Glutamatergic neuron (in vitro differentiated cells): ENCODE measurements around the gene KRTAP3-2. TPM values are rescaled to one million over a fixed set of nuclear protein-coding genes. Genes with fewer than 3 reads are reported as not detected.
"Not testable (repeated sequence)": the region's sequence is repeated elsewhere in the genome, so short reads cannot be mapped to it uniquely, and the experiment has no call there.

Source experiments
- DNase-seq: peaks from one replicate; pipeline ENCODE4 v3.0.0; 2022
- H3K27ac Mint-ChIP-seq: one replicate; pipeline ENCODE4 v1.8.0; 2020; ENCODE audit warnings: mild to moderate bottlenecking, mixed read lengths, inconsistent platforms; ENCODE audit not compliant: unreplicated experiment
- H3K27me3 Mint-ChIP-seq: one replicate; pipeline ENCODE4 v1.8.0; 2020; ENCODE audit warnings: mild to moderate bottlenecking, moderate library complexity, mixed read lengths, inconsistent platforms; ENCODE audit not compliant: unreplicated experiment
- H3K36me3 Mint-ChIP-seq: one replicate; pipeline ENCODE4 v1.8.0; 2020; ENCODE audit warnings: mild to moderate bottlenecking, mixed read lengths, inconsistent platforms; ENCODE audit not compliant: unreplicated experiment
- H3K4me1 Mint-ChIP-seq: one replicate; pipeline ENCODE4 v1.8.0; 2020; ENCODE audit warnings: mild to moderate bottlenecking, low read depth, mixed read lengths, inconsistent platforms; ENCODE audit not compliant: unreplicated experiment
- H3K4me3 Mint-ChIP-seq: one replicate; pipeline ENCODE4 v1.8.0; 2020; ENCODE audit warnings: mild to moderate bottlenecking, mixed read lengths, inconsistent platforms; ENCODE audit not compliant: unreplicated experiment
- H3K9me3 Mint-ChIP-seq: one replicate; pipeline ENCODE4 v1.8.0; 2020; ENCODE audit warnings: mild to moderate bottlenecking, moderate library complexity, mixed read lengths, inconsistent platforms; ENCODE audit not compliant: unreplicated experiment
- CTCF ChIP-seq: fragments of 200-600 bp; sonication (generic); IDR thresholded peaks from one replicate; pipeline ENCODE4 v1.5.0; 2021; ENCODE audit not compliant: partially characterized antibody, unreplicated experiment
- total RNA-seq: library from RNA; stranded (reverse); fragmentation: NEBNext Ultra II Directional; extraction: Animal tissue kit (Norgen Biotek cat#: 25700); gene quantifications from one replicate; pipeline ENCODE4 v1.2.1, GENCODE V29; 2021; ENCODE audit not compliant: unreplicated experiment

Gene KRTAP3-2
- total RNA-seq, 1 donor from 2014 or later: not detected

DNA sequence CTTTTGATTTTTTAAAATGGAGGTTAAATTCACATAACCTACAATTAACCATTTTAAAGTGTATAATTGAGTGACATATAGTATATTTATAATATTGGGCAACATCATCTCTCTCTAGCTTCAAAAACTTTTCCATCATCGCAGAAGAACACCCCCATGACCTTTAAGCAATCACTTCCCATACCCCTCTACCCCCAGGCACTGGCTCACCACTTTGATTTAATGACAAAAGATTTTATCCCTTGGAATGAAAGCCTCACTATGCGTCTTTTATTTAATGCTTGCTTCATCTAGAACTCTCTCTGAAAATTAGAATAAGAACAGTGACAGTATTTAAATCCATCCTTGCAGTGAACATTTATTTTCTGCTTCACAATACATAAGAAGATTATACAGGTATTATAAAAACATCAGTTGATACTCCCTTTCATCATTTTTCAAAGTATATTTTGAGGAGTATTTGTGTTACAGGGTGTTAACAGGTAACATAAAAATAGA, 38.2 kb upstream of the KRTAP3-2 start:
- H3K4me1 Mint-ChIP-seq: peaks cover 3% of the 10 kb centered on the region
- H3K27ac Mint-ChIP-seq: no peak overlapping the region
- TF ChIP-seq CTCF: no peak
- no peaks in the 10 kb centered on the region for H3K36me3 Mint-ChIP-seq
- peaks cover 13% of the 10 kb centered on the region for H3K9me3 Mint-ChIP-seq
- no peaks in the 10 kb centered on the region for H3K27me3 Mint-ChIP-seq
- no peak overlapping the region for H3K4me3 Mint-ChIP-seq
- DNase-seq: no peak

DNA sequence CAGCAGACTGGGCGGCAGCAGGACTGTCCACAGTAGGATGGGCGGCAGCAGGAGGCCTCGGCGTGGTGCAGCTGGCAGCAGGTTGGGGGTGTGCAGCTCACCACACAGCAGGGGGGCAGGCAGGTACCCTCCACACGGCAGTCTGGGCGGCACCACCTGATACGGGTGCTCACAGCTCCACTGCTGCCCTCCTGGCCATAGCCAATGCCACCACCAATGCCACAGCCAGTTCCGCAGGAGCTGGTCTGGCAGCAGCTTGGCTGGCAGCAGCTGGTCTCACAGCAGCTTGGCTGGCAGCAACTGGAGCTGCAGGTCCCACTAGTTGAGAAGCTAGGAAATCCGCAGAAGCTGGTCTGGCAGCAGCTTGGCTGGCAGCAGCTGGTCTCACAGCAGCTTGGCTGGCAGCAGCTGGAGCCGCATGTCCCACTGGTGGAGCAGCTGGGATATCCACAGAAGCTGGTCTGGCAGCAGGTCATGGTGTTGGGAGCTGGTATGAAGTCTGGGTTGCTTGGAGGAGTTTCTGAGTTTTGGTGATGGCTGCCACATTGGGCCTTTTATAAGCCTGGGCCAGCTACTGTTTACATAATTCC, 34.7 kb upstream of the KRTAP3-2 start, which contains the start of gene KRTAP1-3:
TSS of gene KRTAP1-3 (minus strand) at position 529 of the 590 bp plus-strand sequence. CDS start at position 476, 53 bp downstream.
- H3K27ac Mint-ChIP-seq: peak within 1 kb of the TSS; percentile 15
- DNase-seq: peak; percentile 23

DNA sequence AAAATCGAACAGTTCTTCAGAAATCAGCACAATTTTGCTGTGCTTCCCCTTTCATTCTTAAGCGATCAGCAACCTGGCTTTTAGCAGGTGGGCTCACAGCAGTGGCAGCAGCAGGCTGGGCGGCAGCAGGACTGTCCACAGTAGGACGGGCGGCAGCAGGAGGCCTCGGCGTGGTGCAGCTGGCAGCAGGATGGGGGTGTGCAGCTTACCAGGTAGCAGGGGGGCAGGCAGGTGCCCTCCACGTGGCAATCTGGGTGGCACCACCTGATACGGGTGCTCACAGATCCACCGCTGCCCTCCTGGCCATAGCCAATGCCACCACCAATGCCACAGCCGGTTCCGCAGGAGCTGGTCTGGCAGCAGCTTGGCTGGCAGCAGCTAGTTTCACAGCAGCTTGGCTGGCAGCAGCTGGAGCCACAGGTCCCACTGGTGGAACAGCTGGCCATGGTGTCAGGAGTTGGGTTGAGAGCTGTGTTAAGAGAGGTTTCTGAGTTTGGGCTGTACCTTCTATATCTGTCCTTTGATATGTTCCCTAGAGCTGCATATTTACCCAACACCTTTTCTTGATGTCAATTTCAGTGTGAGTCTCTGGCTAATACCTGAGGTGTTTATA, 30.0 kb upstream of the KRTAP3-2 start, which contains the start of gene KRTAP1-4:
TSS of gene KRTAP1-4 (minus strand) at position 563 of the 613 bp plus-strand sequence. CDS start at position 446, 117 bp downstream.
- H3K36me3 Mint-ChIP-seq: no peaks in the 10 kb centered on the region
- H3K4me1 Mint-ChIP-seq: no peaks in the 10 kb centered on the region
- peaks cover 8% of the 10 kb centered on the region for H3K9me3 Mint-ChIP-seq
- no peak for TF ChIP-seq CTCF
- no peak for DNase-seq
- no peak within 1 kb of the TSS for H3K4me3 Mint-ChIP-seq
- H3K27me3 Mint-ChIP-seq: no peaks in the 10 kb centered on the region
- no peak within 1 kb of the TSS for H3K27ac Mint-ChIP-seq

More for the DNA sequence above, 34.7 kb upstream of the KRTAP3-2 start, which contains the start of gene KRTAP1-3:
- not testable (repeated sequence) for H3K9me3 Mint-ChIP-seq, H3K4me1 Mint-ChIP-seq, H3K4me3 Mint-ChIP-seq, H3K36me3 Mint-ChIP-seq, H3K27me3 Mint-ChIP-seq

GRCh38 chr17:41026715-41027471, 27.2 kb upstream of the KRTAP3-2 start, which contains the start of gene KRTAP1-5:
KRTAP1-5 (minus strand) TSS chr17:41027208; CDS start chr17:41027155, 53 bp downstream.
- no peak for TF ChIP-seq CTCF
- peaks cover 2% of the 10 kb centered on the region for H3K9me3 Mint-ChIP-seq
- peak; percentile 23 for DNase-seq
- H3K27ac Mint-ChIP-seq: peak within 1 kb of the TSS; percentile 24
- no peaks in the 10 kb centered on the region for H3K4me1 Mint-ChIP-seq
- H3K4me3 Mint-ChIP-seq: no peak within 1 kb of the TSS
- no peaks in the 10 kb centered on the region for H3K27me3 Mint-ChIP-seq
- H3K36me3 Mint-ChIP-seq: no peaks in the 10 kb centered on the region

- H3K36me3 Mint-ChIP-seq: no peaks in the 10 kb centered on the region
- H3K27me3 Mint-ChIP-seq: no peaks in the 10 kb centered on the region
- TF ChIP-seq CTCF: no peak
- no peaks in the 10 kb centered on the region for H3K4me1 Mint-ChIP-seq
- no peak for DNase-seq
- H3K9me3 Mint-ChIP-seq: peaks cover 2% of the 10 kb centered on the region
- no peak overlapping the region for H3K4me3 Mint-ChIP-seq
- no peak overlapping the region for H3K27ac Mint-ChIP-seq
Observed at GRCh38 chr17:41024697-41025096, 25.0 kb upstream of the KRTAP3-2 start.
